ENCODE measurements around the gene LMBR1.

LMBR1 gene

DNA sequence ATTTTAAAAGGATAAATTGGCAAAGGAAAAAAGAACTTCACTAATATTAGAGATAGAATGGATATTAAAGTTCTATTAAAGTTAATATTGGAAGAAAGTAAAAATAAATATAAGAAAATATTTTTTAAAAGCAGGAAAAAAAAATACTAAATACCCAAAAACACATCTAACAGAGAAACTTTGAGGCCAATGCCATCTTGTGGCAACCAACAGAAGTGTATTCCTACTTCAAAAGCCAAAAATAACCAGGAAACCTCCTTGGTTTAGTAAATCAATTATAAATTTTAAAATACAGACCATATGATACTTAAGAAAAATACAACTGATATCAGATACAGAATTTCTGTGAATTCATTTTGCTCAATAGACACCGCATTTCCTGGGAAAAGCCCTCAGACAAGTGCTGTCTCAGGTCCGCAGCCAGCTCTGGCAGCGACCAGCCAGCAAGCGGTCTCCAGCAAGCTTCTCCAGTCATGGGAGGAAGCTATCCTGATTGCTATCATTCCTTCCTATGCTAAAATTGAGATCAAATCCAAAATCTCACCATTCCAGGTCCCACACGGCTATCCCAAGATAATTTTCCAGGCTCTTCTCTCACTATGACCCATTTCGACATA is 65.3 kb downstream of the LMBR1 start:
- ChIA-PET CTCF (interaction anchor here (0.7 kb wide), 1 partner anchor 57 kb away, joined by 3 read pairs; no protein-coding TSS in a partner anchor), POLR2A (no interaction called here)
- TF ChIP-seq, protein P1, sequence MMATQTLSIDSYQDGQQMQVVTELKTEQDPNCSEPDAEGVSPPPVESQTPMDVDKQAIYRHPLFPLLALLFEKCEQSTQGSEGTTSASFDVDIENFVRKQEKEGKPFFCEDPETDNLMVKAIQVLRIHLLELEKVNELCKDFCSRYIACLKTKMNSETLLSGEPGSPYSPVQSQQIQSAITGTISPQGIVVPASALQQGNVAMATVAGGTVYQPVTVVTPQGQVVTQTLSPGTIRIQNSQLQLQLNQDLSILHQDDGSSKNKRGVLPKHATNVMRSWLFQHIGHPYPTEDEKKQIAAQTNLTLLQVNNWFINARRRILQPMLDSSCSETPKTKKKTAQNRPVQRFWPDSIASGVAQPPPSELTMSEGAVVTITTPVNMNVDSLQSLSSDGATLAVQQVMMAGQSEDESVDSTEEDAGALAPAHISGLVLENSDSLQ (IDR thresholded peaks at IDR 0.05), result no peak
- no peak for TF ChIP-seq BHLHE40 (IDR thresholded peaks at IDR 0.05; ENCODE audit: borderline replicate concordance)
- TF ChIP-seq FOXK2 (IDR thresholded peaks at IDR 0.05), result no peak
- no peak for TF ChIP-seq FOXM1 (IDR thresholded peaks at IDR 0.05; ENCODE audit: borderline replicate concordance)
- TF ChIP-seq SUZ12 (IDR thresholded peaks at IDR 0.05), result no peak
- no peak for TF ChIP-seq ZNF384 (IDR thresholded peaks at IDR 0.05)
- DNase-seq (ENCODE audit: extremely low spot score), result peak; percentile 39

- DNase-seq (ENCODE audit: extremely low spot score), result no peak
- ChIA-PET CTCF (no interaction called here), POLR2A (interaction anchor here (1.3 kb wide), 1 partner anchor 70 kb away, joined by 4 read pairs; the partner anchor contains the start of gene LMBR1)
- TF ChIP-seq ELF4 (IDR thresholded peaks at IDR 0.05) (no peak), FOXK2 (IDR thresholded peaks at IDR 0.05) (no peak), NFRKB (IDR thresholded peaks at IDR 0.05) (no peak), TARDBP (IDR thresholded peaks at IDR 0.05) (no peak), BHLHE40 (IDR thresholded peaks at IDR 0.05; ENCODE audit: borderline replicate concordance) (no peak), L3MBTL2 (conservative IDR thresholded peaks at IDR 0.05) (no peak), FOXA1 (IDR thresholded peaks at IDR 0.05) (no peak), HDGF (IDR thresholded peaks at IDR 0.05; ENCODE audit: borderline replicate concordance) (no peak), LEF1 (IDR thresholded peaks at IDR 0.05; ENCODE audit: borderline replicate concordance) (no peak), ARNT (IDR thresholded peaks at IDR 0.05) (no peak), ZNF384 (IDR thresholded peaks at IDR 0.05) (no peak), CTBP1 (IDR thresholded peaks at IDR 0.05; ENCODE audit: borderline replicate concordance) (no peak), SP1 (IDR thresholded peaks at IDR 0.05) (no peak), SUZ12 (IDR thresholded peaks at IDR 0.05) (no peak)
- TF ChIP-seq, protein P1 (IDR thresholded peaks at IDR 0.05), result no peak
These were observed 69.5 kb downstream of the LMBR1 start for GRCh38 chr7:156823435-156823834.

DNA sequence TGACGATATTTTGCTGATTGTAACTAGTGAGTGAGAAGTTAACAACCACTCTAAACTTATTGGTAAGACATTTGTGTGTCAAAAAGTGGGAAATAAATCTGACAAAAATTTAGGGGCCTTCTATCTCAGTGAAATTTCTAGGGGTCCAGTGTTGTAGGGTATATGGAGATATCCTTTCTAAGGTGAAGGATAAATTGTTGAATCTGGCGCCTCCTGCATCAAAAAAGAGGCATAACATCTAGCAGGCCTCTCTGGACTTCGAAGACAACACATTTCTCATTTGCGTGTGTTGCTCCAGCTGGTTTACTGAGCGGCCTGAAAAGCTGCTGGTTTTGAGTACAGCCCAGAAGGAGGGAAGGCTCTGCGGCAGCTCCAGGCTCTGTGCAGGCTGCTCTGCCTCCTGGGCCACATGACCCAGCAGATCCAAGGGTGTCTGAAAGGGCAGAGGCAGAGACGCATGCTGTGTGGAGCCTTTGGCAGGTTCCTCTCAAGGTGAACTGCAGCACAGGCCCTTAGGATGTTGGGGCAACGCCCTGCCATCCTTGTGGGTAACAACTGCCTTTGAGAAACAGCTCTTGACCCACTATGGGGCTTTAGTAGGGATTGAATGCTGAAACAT is 72.4 kb downstream of the LMBR1 start:
- no peak for TF ChIP-seq SP1 (IDR thresholded peaks at IDR 0.05)
- TF ChIP-seq, protein P1 (IDR thresholded peaks at IDR 0.05), result no peak
- TF ChIP-seq SUZ12 (IDR thresholded peaks at IDR 0.05), result no peak
- CTCF ChIA-PET, result interaction anchor here (0.8 kb wide), 1 partner anchor 21 kb away, joined by 3 read pairs; no protein-coding TSS in a partner anchor
- no peak for DNase-seq (ENCODE audit: extremely low spot score)
- POLR2A ChIA-PET, result no interaction called here

GRCh38 chr7:156819733-156820295 is 73.2 kb downstream of the LMBR1 start:
- ChIA-PET CTCF (no interaction called here), POLR2A (no interaction called here)
- TF ChIP-seq BHLHE40 (IDR thresholded peaks at IDR 0.05; ENCODE audit: borderline replicate concordance) (no peak), TARDBP (IDR thresholded peaks at IDR 0.05) (no peak), ELF4 (IDR thresholded peaks at IDR 0.05) (no peak), ZNF384 (IDR thresholded peaks at IDR 0.05) (no peak), FOXK2 (IDR thresholded peaks at IDR 0.05) (no peak), CTBP1 (IDR thresholded peaks at IDR 0.05; ENCODE audit: borderline replicate concordance) (no peak), LEF1 (IDR thresholded peaks at IDR 0.05; ENCODE audit: borderline replicate concordance) (no peak), NFRKB (IDR thresholded peaks at IDR 0.05) (no peak), HDGF (IDR thresholded peaks at IDR 0.05; ENCODE audit: borderline replicate concordance) (no peak), FOXA1 (IDR thresholded peaks at IDR 0.05) (no peak), SUZ12 (IDR thresholded peaks at IDR 0.05) (no peak), FOXM1 (IDR thresholded peaks at IDR 0.05; ENCODE audit: borderline replicate concordance) (no peak), SP1 (IDR thresholded peaks at IDR 0.05) (no peak), L3MBTL2 (conservative IDR thresholded peaks at IDR 0.05) (no peak), ARNT (IDR thresholded peaks at IDR 0.05) (no peak)
- TF ChIP-seq, protein P1 (IDR thresholded peaks at IDR 0.05), result no peak
- DNase-seq (ENCODE audit: extremely low spot score), result no peak

GRCh38 chr7:156818133-156818532 is 74.8 kb downstream of the LMBR1 start:
- ChIA-PET POLR2A (no interaction called here), CTCF (interaction anchor here (0.6 kb wide), 1 partner anchor 21 kb away, joined by 3 read pairs; no protein-coding TSS in a partner anchor)
- TF ChIP-seq SP1 (IDR thresholded peaks at IDR 0.05) (no peak), BHLHE40 (IDR thresholded peaks at IDR 0.05; ENCODE audit: borderline replicate concordance) (no peak), FOXA1 (IDR thresholded peaks at IDR 0.05) (no peak), TARDBP (IDR thresholded peaks at IDR 0.05) (no peak), NFRKB (IDR thresholded peaks at IDR 0.05) (no peak), SUZ12 (IDR thresholded peaks at IDR 0.05) (no peak), HDGF (IDR thresholded peaks at IDR 0.05; ENCODE audit: borderline replicate concordance) (no peak), ELF4 (IDR thresholded peaks at IDR 0.05) (no peak), LEF1 (IDR thresholded peaks at IDR 0.05; ENCODE audit: borderline replicate concordance) (no peak), FOXM1 (IDR thresholded peaks at IDR 0.05; ENCODE audit: borderline replicate concordance) (no peak), ARNT (IDR thresholded peaks at IDR 0.05) (no peak), FOXK2 (IDR thresholded peaks at IDR 0.05) (no peak), ZNF384 (IDR thresholded peaks at IDR 0.05) (no peak), L3MBTL2 (conservative IDR thresholded peaks at IDR 0.05) (no peak), CTBP1 (IDR thresholded peaks at IDR 0.05; ENCODE audit: borderline replicate concordance) (no peak)
- TF ChIP-seq, protein P1 (IDR thresholded peaks at IDR 0.05), result no peak
- DNase-seq (ENCODE audit: extremely low spot score), result no peak
